ENCODE data around the gene BTD.

BTD gene

GRCh38 chr3:15611018-15611417 lies 9.5 kb downstream of the BTD start:
- no peak for TF ChIP-seq SIN3A (IDR thresholded peaks at IDR 0.05; ENCODE audit: borderline replicate concordance, insufficient read depth, low read length)
- TF ChIP-seq FOXP2 (optimal IDR thresholded peaks at IDR 0.05; ENCODE audit: borderline replicate concordance, extremely low read depth, extremely low read length, insufficient read depth): no peak
- TF ChIP-seq POLR2AphosphoS5 (IDR thresholded peaks at IDR 0.05; ENCODE audit: low read depth, low read length): no peak
- TF ChIP-seq REST (IDR thresholded peaks at IDR 0.05; ENCODE audit: insufficient read depth in 1 of 2, low read depth in 2 of 2, low read length in 2 of 2): no peak
- TF ChIP-seq TAF1 (IDR thresholded peaks at IDR 0.05; ENCODE audit: borderline replicate concordance, insufficient read depth, low read length): no peak

GRCh38 chr3:15612001-15612400 lies 10.5 kb downstream of the BTD start:
- TF ChIP-seq TAF1 (IDR thresholded peaks at IDR 0.05; ENCODE audit: borderline replicate concordance, insufficient read depth, low read length) (no peak), REST (IDR thresholded peaks at IDR 0.05; ENCODE audit: insufficient read depth in 1 of 2, low read depth in 2 of 2, low read length in 2 of 2) (no peak), SIN3A (IDR thresholded peaks at IDR 0.05; ENCODE audit: borderline replicate concordance, insufficient read depth, low read length) (no peak), POLR2AphosphoS5 (IDR thresholded peaks at IDR 0.05; ENCODE audit: low read depth, low read length) (no peak), FOXP2 (optimal IDR thresholded peaks at IDR 0.05; ENCODE audit: borderline replicate concordance, extremely low read depth, extremely low read length, insufficient read depth) (no peak)

- no peak for TF ChIP-seq TAF1 (IDR thresholded peaks at IDR 0.05; ENCODE audit: borderline replicate concordance, insufficient read depth, low read length)
- no peak for TF ChIP-seq SIN3A (IDR thresholded peaks at IDR 0.05; ENCODE audit: borderline replicate concordance, insufficient read depth, low read length)
- no peak for TF ChIP-seq FOXP2 (optimal IDR thresholded peaks at IDR 0.05; ENCODE audit: borderline replicate concordance, extremely low read depth, extremely low read length, insufficient read depth)
- no peak for TF ChIP-seq REST (IDR thresholded peaks at IDR 0.05; ENCODE audit: insufficient read depth in 1 of 2, low read depth in 2 of 2, low read length in 2 of 2)
- no peak for TF ChIP-seq POLR2AphosphoS5 (IDR thresholded peaks at IDR 0.05; ENCODE audit: low read depth, low read length)
Measured at GRCh38 chr3:15614958-15615357, 13.4 kb downstream of the BTD start.

GRCh38 chr3:15616053-15616452 lies 14.5 kb downstream of the BTD start:
- no peak for TF ChIP-seq REST (IDR thresholded peaks at IDR 0.05; ENCODE audit: insufficient read depth in 1 of 2, low read depth in 2 of 2, low read length in 2 of 2)
- TF ChIP-seq FOXP2 (optimal IDR thresholded peaks at IDR 0.05; ENCODE audit: borderline replicate concordance, extremely low read depth, extremely low read length, insufficient read depth): no peak
- TF ChIP-seq TAF1 (IDR thresholded peaks at IDR 0.05; ENCODE audit: borderline replicate concordance, insufficient read depth, low read length): no peak
- no peak for TF ChIP-seq SIN3A (IDR thresholded peaks at IDR 0.05; ENCODE audit: borderline replicate concordance, insufficient read depth, low read length)
- no peak for TF ChIP-seq POLR2AphosphoS5 (IDR thresholded peaks at IDR 0.05; ENCODE audit: low read depth, low read length)
